ENCODE results near the gene PLAU. TPM values are rescaled to one million over a fixed set of nuclear protein-coding genes. Genes with fewer than 3 reads are reported as not detected.

The PLAU gene
- total and polyA plus RNA-seq, 10 of the 15 experiments (the other 5 are each of a cell fraction or from before 2014, with no cell fraction given) = 2.5 to 20.9 (median 11.5) TPM

DNA sequence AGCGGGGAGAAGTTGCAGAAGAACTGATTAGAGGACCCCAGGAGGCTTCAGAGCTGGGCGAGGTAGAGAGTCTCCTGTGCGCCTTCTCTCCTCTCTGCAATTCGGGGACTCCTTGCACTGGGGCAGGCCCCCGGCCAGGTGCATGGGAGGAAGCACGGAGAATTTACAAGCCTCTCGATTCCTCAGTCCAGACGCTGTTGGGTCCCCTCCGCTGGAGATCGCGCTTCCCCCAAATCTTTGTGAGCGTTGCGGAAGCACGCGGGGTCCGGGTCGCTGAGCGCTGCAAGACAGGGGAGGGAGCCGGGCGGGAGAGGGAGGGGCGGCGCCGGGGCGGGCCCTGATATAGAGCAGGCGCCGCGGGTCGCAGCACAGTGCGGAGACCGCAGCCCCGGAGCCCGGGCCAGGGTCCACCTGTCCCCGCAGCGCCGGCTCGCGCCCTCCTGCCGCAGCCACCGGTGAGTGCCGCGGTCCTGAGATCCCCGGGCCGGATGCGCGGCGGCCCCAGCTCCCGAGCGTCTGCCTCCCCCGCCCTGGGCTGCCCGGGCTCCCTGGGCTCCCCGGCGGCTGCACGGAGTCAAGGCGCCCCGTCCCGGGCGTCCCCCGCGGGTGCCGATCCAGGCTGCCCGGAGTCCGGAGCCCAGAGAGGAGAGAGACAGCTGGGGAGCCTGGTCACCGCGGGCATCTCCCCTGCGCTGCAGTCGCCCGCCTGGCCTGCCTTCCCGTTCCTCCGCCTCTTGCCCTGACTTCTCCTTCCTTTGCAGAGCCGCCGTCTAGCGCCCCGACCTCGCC is at the start of gene PLAU (continued):
- TF ChIP-seq, protein P1, sequence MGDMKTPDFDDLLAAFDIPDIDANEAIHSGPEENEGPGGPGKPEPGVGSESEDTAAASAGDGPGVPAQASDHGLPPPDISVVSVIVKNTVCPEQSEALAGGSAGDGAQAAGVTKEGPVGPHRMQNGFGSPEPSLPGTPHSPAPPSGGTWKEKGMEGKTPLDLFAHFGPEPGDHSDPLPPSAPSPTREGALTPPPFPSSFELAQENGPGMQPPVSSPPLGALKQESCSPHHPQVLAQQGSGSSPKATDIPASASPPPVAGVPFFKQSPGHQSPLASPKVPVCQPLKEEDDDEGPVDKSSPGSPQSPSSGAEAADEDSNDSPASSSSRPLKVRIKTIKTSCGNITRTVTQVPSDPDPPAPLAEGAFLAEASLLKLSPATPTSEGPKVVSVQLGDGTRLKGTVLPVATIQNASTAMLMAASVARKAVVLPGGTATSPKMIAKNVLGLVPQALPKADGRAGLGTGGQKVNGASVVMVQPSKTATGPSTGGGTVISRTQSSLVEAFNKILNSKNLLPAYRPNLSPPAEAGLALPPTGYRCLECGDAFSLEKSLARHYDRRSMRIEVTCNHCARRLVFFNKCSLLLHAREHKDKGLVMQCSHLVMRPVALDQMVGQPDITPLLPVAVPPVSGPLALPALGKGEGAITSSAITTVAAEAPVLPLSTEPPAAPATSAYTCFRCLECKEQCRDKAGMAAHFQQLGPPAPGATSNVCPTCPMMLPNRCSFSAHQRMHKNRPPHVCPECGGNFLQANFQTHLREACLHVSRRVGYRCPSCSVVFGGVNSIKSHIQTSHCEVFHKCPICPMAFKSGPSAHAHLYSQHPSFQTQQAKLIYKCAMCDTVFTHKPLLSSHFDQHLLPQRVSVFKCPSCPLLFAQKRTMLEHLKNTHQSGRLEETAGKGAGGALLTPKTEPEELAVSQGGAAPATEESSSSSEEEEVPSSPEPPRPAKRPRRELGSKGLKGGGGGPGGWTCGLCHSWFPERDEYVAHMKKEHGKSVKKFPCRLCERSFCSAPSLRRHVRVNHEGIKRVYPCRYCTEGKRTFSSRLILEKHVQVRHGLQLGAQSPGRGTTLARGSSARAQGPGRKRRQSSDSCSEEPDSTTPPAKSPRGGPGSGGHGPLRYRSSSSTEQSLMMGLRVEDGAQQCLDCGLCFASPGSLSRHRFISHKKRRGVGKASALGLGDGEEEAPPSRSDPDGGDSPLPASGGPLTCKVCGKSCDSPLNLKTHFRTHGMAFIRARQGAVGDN (IDR thresholded peaks at IDR 0.05) = peak; percentile 24; the same call in 1 of the 2 replicates
- no peak for TF ChIP-seq ZNF207 (IDR thresholded peaks at IDR 0.05; ENCODE audit: borderline replicate concordance)
- peak; percentile 5 for TF ChIP-seq SUZ12 (IDR thresholded peaks at IDR 0.05; ENCODE audit: unreplicated experiment)
- peak; percentile 10 for TF ChIP-seq EED (IDR thresholded peaks at IDR 0.05; ENCODE audit: low read depth)
- TF ChIP-seq POLR2A (IDR thresholded peaks at IDR 0.05; ENCODE audit: low read depth, low read length) = peak; percentile 19; the same call in 1 of the 2 replicates
- TF ChIP-seq IKZF1 (conservative IDR thresholded peaks at IDR 0.05) = peak; percentile 77
- TF ChIP-seq HCFC1 (IDR thresholded peaks at IDR 0.05; ENCODE audit: low read length) = no peak
- TF ChIP-seq, protein P2, sequence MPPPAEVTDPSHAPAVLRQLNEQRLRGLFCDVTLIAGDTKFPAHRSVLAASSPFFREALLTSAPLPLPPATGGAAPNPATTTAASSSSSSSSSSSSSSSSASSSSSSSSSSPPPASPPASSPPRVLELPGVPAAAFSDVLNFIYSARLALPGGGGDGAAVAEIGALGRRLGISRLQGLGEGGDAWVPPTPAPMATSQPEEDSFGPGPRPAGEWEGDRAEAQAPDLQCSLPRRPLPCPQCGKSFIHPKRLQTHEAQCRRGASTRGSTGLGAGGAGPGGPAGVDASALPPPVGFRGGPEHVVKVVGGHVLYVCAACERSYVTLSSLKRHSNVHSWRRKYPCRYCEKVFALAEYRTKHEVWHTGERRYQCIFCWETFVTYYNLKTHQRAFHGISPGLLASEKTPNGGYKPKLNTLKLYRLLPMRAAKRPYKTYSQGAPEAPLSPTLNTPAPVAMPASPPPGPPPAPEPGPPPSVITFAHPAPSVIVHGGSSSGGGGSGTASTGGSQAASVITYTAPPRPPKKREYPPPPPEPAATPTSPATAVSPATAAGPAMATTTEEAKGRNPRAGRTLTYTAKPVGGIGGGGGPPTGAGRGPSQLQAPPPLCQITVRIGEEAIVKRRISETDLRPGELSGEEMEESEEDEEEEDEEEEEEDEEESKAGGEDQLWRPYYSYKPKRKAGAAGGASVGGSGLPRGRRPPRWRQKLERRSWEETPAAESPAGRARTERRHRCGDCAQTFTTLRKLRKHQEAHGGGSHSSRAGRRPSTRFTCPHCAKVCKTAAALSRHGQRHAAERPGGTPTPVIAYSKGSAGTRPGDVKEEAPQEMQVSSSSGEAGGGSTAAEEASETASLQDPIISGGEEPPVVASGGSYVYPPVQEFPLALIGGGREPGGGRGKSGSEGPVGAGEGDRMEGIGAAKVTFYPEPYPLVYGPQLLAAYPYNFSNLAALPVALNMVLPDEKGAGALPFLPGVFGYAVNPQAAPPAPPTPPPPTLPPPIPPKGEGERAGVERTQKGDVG (CRISPR knock-in tag; IDR thresholded peaks at IDR 0.05) = no peak
- TF ChIP-seq LARP7 (IDR thresholded peaks at IDR 0.05) = peak; percentile 61
- TF ChIP-seq, protein P3, sequence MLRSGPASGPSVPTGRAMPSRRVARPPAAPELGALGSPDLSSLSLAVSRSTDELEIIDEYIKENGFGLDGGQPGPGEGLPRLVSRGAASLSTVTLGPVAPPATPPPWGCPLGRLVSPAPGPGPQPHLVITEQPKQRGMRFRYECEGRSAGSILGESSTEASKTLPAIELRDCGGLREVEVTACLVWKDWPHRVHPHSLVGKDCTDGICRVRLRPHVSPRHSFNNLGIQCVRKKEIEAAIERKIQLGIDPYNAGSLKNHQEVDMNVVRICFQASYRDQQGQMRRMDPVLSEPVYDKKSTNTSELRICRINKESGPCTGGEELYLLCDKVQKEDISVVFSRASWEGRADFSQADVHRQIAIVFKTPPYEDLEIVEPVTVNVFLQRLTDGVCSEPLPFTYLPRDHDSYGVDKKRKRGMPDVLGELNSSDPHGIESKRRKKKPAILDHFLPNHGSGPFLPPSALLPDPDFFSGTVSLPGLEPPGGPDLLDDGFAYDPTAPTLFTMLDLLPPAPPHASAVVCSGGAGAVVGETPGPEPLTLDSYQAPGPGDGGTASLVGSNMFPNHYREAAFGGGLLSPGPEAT (IDR thresholded peaks at IDR 0.05; ENCODE audit: low read depth) = no peak
- TF ChIP-seq GATAD2B (conservative IDR thresholded peaks at IDR 0.05; ENCODE audit: low read depth) = peak; percentile 78; the same call in 1 of the 2 replicates
- peak; percentile 62 for TF ChIP-seq DPF2 (IDR thresholded peaks at IDR 0.05)

Measured in GM12878 (cell line).